ENCODE measurements around the gene MS4A13.

The MS4A13 gene

DNA sequence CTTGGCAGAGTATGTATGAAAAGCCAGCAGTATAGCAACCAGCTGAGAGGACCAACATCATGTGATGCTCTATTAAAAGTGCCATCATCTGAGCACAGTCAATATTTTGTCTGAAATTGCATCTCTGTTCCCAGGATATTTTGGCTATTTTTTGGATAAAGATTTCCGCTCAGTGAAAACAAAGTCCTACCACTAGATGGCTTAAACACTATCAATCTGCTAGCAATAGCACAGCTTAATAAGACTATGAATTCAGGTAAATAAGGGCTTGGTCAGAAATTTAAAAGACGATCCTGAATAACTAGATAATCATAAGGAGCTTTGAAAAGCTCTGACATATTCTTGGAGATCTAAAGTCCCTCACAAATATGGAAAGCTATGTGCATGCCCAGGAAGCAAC lies 74.4 kb downstream of the MS4A13 start:
- no peak overlapping the region for H3K27ac ChIP-seq (replicated peaks)
- TF ChIP-seq GABPA (IDR thresholded peaks at IDR 0.05; ENCODE audit: low read depth) = no peak
- TF ChIP-seq, protein P1, sequence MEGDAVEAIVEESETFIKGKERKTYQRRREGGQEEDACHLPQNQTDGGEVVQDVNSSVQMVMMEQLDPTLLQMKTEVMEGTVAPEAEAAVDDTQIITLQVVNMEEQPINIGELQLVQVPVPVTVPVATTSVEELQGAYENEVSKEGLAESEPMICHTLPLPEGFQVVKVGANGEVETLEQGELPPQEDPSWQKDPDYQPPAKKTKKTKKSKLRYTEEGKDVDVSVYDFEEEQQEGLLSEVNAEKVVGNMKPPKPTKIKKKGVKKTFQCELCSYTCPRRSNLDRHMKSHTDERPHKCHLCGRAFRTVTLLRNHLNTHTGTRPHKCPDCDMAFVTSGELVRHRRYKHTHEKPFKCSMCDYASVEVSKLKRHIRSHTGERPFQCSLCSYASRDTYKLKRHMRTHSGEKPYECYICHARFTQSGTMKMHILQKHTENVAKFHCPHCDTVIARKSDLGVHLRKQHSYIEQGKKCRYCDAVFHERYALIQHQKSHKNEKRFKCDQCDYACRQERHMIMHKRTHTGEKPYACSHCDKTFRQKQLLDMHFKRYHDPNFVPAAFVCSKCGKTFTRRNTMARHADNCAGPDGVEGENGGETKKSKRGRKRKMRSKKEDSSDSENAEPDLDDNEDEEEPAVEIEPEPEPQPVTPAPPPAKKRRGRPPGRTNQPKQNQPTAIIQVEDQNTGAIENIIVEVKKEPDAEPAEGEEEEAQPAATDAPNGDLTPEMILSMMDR (IDR thresholded peaks at IDR 0.05; ENCODE audit: insufficient read depth, low read length) = no peak
- no peak for TF ChIP-seq POLR2AphosphoS5 (IDR thresholded peaks at IDR 0.05; ENCODE audit: low read depth)
- TF ChIP-seq SPI1 (IDR thresholded peaks at IDR 0.05; ENCODE audit: borderline replicate concordance, low read depth) = no peak
- TF ChIP-seq, protein P2, sequence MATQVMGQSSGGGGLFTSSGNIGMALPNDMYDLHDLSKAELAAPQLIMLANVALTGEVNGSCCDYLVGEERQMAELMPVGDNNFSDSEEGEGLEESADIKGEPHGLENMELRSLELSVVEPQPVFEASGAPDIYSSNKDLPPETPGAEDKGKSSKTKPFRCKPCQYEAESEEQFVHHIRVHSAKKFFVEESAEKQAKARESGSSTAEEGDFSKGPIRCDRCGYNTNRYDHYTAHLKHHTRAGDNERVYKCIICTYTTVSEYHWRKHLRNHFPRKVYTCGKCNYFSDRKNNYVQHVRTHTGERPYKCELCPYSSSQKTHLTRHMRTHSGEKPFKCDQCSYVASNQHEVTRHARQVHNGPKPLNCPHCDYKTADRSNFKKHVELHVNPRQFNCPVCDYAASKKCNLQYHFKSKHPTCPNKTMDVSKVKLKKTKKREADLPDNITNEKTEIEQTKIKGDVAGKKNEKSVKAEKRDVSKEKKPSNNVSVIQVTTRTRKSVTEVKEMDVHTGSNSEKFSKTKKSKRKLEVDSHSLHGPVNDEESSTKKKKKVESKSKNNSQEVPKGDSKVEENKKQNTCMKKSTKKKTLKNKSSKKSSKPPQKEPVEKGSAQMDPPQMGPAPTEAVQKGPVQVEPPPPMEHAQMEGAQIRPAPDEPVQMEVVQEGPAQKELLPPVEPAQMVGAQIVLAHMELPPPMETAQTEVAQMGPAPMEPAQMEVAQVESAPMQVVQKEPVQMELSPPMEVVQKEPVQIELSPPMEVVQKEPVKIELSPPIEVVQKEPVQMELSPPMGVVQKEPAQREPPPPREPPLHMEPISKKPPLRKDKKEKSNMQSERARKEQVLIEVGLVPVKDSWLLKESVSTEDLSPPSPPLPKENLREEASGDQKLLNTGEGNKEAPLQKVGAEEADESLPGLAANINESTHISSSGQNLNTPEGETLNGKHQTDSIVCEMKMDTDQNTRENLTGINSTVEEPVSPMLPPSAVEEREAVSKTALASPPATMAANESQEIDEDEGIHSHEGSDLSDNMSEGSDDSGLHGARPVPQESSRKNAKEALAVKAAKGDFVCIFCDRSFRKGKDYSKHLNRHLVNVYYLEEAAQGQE (IDR thresholded peaks at IDR 0.05; ENCODE audit: insufficient replicate concordance, low read depth) = no peak
- H3K4me3 ChIP-seq (replicated peaks; ENCODE audit: insufficient read depth, low read length) = no peak overlapping the region
- H3K27me3 ChIP-seq (ENCODE audit: insufficient read depth, poor library complexity, severe bottlenecking) = no peaks in the 10 kb centered on the region
- no peak for DNase-seq (ENCODE audit: low read depth in 1 of 2, low spot score in 1 of 2)
